GM13977 (cell line): ENCODE results near the gene CDCA7L.

ENCODE experiments used
- DNase-seq: peaks from one replicate; pipeline ENCODE4 v3.0.0; 2012; ENCODE audit warnings: low spot score
- CTCF ChIP-seq: IDR thresholded peaks from 2 replicates; pipeline ENCODE4 v1.5.1; 2012; ENCODE audit warnings: mild to moderate bottlenecking, control low read depth; ENCODE audit not compliant: insufficient read depth; ENCODE audit errors: extremely low read depth, missing control alignments
- in situ Hi-C: fragments of 300-500 bp; cut with MboI; formaldehyde crosslinking; loops from one replicate; pipeline ENCODE4 v1.12.0; 2022; ENCODE audit warnings: low sequenced_read_pairs, low pct_unique_long_range_greater_than_20kb, mixed read lengths, inconsistent platforms; ENCODE audit not compliant: unreplicated experiment

Gene CDCA7L

GRCh38 chr7:21922605-21923004 is 23.1 kb downstream of the CDCA7L start:
- in situ Hi-C loops, result no loop called here
- TF ChIP-seq CTCF, result no peak
- no peak for DNase-seq

- in situ Hi-C loops, result no loop called here
- no peak for TF ChIP-seq CTCF
- DNase-seq, result no peak
Measured at GRCh38 chr7:21920936-21921335, 24.8 kb downstream of the CDCA7L start.

- in situ Hi-C loops, result no loop called here
- DNase-seq, result no peak
- no peak for TF ChIP-seq CTCF
Measured at GRCh38 chr7:21918216-21918615, 27.5 kb downstream of the CDCA7L start.

GRCh38 chr7:21916629-21917028 is 29.1 kb downstream of the CDCA7L start:
- TF ChIP-seq CTCF, result no peak
- in situ Hi-C loops, result no loop called here

GRCh38 chr7:21916176-21916575 is 29.5 kb downstream of the CDCA7L start:
- in situ Hi-C loops, result no loop called here
- no peak for TF ChIP-seq CTCF
- no peak for DNase-seq

More at GRCh38 chr7:21916629-21917028, 29.1 kb downstream of the CDCA7L start:
- no peak for DNase-seq

- in situ Hi-C loops, result no loop called here
- DNase-seq, result no peak
- no peak for TF ChIP-seq CTCF
Measured at GRCh38 chr7:21915140-21915539, 30.6 kb downstream of the CDCA7L start.

- DNase-seq, result no peak
- in situ Hi-C loops, result no loop called here
- no peak for TF ChIP-seq CTCF
Measured at GRCh38 chr7:21914671-21915070, 31.0 kb downstream of the CDCA7L start.
